NCI-H146 treated with DMSO at 0.1 percent for 48 hours (cell line): ENCODE data around the gene EXOC4.

ENCODE experiments used
- DNase-seq: peaks from one replicate; lab custom pipeline; 2025; ENCODE audit not compliant: unreplicated experiment; lab: John Stamatoyannopoulos, UW

EXOC4 gene

DNA sequence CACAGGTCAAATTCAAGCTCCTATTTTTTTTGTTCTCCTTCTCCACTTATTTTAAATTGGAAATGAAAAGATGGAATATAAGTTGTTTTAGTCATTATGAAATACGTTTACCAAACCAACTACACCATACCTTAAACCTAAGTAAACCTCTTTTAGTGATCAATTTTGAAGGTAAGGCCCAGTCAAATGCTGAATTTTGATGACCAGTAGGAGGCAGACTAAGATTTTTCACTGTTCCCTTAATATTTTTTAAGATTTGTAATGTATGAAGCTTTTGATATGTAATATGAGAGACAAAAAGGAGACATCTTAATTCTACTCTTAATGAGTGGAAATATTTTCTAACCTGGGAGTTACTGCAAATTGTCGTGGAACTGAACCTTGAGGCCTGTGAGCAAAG lies 311.6 kb downstream of the EXOC4 start:
- no peak for DNase-seq

DNA sequence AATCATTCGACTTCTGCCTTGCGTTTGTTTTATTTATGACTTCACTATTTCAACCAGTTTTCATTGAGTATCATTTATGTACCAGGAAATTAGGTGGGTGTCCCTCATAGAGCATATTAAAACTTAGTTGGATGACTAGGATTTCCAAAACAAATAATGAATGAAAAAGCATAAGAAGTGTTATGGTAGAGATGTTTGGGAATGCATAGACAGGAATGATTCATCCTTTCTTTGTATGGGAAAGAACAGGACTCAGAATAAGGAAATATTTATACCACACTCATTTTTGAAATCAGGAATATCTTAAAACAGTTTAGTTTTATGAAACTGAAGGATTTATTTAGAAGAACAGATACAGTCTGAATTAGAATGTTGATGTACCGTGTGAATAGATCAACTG lies 315.7 kb downstream of the EXOC4 start:
- DNase-seq, result no peak

- DNase-seq, result no peak
These were observed 317.4 kb downstream of the EXOC4 start for GRCh38 chr7:133570321-133570720.

- DNase-seq, result no peak
These were observed 318.2 kb downstream of the EXOC4 start for GRCh38 chr7:133571076-133571475.

GRCh38 chr7:133572087-133572486 lies 319.2 kb downstream of the EXOC4 start:
- no peak for DNase-seq

DNA sequence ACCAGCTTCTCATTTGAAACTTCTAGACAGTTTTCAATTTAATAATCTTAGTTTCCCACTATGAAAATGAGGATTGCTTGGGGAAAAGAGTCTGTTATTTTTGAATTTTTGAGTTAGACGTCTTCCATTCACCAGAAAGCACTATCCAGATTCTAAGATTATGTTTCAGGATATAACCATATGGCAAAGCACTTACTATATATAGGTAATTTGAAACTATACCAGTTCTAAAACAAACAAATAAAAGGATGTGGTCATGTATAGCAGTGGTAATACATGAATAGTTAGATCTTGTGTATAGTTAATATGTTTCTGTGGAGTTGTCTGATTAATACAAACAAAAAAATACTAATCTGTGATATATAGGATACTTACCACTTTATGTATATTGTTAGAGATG lies 320.0 kb downstream of the EXOC4 start:
- DNase-seq, result no peak

DNA sequence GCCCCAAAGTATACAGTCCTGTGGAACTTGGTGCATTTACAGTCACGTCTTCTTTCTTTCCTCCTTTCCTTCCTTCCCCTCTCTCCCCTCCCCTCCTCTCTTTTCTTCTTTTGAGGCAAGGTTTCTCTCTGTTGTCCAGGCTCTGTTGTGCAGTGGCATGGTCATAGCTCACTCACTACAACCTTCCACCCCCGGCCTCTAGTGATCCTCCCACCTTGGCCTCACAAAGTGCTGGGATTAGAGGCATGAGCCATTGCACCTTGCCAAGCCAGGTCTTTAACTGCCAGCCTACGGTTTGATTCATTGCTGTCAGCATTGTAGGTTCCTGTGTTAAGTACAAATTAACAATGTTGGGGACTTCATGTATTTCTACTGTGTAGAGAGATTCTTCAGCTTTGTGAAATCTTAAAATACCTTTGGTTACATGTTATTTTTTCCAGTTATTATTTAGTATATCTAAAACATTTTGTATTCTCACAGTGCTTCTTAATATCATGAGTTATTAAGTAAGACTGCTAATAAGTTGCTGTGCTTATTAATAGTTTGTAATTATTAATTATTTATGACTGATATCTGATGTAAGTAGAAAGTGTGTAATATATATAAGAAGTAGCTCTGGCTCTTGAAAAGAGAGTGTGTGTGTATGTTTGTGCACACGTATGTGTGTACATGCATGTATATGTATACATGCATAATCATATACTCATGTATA lies 320.8 kb downstream of the EXOC4 start:
- no peak for DNase-seq

GRCh38 chr7:133575726-133576440 lies 323.0 kb downstream of the EXOC4 start:
- DNase-seq, result no peak

GRCh38 chr7:133576612-133577168 lies 323.8 kb downstream of the EXOC4 start:
- no peak for DNase-seq

GRCh38 chr7:133582766-133583523 lies 330.1 kb downstream of the EXOC4 start:
- DNase-seq, result no peak

- DNase-seq, result no peak
These were observed 330.8 kb downstream of the EXOC4 start for GRCh38 chr7:133583545-133584171.

GRCh38 chr7:133584956-133585668 lies 332.2 kb downstream of the EXOC4 start:
- no peak for DNase-seq

DNA sequence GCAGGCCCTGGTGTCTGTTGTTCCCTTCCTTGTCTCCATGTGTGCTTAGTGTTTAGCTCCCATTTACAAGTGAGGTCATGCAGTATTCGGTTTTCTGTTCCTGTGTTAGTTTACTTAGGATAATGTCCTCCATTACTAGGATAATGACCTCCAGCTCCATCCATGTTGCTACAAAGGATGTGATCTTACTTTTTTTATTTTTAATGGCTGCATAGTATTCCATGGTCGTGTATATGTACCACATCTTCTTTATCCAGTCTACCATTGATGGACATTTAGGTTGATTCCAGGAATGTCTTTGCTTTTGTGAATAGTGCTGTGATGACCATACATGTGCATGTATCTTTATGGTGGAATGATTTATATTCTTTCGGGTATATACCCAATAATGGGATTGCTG lies 333.4 kb downstream of the EXOC4 start:
- no peak for DNase-seq

- no peak for DNase-seq
These were observed 335.0 kb downstream of the EXOC4 start for GRCh38 chr7:133587903-133588302.

DNA sequence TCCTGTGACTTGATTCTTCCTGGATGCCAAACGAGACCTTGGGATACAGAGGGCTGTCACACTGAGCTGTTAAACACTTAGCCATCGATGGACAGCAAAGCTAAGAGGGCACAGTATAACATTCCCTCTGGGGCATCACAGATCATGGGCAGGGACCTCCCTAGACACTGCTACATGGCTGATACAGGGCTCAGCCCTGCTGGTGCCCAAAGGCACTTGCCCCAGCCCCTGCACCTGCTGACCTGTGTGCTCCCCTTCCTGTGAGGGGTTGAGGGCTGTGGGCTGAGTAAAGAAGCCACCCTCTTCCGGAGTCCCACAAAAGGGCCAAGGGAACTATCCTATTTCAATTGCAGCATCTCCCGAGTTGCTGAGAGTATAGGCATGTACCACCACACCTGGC lies 337.9 kb downstream of the EXOC4 start:
- no peak for DNase-seq

- DNase-seq, result no peak
These were observed 338.9 kb downstream of the EXOC4 start for GRCh38 chr7:133591704-133592340.

- no peak for DNase-seq
These were observed 340.7 kb downstream of the EXOC4 start for GRCh38 chr7:133593561-133593960.

DNA sequence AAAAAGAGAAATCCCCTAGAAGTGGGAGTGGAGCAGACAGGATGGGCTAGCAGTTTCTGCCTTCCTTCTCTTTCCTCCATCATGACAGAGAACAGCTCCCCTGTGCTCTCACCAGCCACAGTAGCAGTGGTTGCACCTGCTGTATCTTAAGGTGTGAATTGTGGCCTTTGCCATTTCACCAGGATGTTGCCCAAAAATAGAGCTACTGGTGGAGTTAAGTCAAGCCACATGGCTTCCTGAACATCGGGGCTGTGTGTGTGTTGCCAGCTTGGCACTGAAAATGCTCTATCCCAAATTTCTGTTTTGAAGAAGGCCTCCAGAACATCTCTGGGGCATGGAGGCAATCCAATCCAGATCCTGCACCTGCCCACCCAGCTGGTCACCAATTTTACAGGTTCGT lies 348.7 kb downstream of the EXOC4 start:
- no peak for DNase-seq

- no peak for DNase-seq
These were observed 349.4 kb downstream of the EXOC4 start for GRCh38 chr7:133602291-133602690.

GRCh38 chr7:133606991-133607390 lies 354.1 kb downstream of the EXOC4 start:
- no peak for DNase-seq
